TTC549 (cell line): ENCODE measurements around the gene UMODL1.

ENCODE experiments used
- FAIRE-seq: peaks from 2 replicates; lab custom pipeline; 2012; peaks lifted over from hg19 to GRCh38; lab: Jason Lieb, UNC

Gene UMODL1

DNA sequence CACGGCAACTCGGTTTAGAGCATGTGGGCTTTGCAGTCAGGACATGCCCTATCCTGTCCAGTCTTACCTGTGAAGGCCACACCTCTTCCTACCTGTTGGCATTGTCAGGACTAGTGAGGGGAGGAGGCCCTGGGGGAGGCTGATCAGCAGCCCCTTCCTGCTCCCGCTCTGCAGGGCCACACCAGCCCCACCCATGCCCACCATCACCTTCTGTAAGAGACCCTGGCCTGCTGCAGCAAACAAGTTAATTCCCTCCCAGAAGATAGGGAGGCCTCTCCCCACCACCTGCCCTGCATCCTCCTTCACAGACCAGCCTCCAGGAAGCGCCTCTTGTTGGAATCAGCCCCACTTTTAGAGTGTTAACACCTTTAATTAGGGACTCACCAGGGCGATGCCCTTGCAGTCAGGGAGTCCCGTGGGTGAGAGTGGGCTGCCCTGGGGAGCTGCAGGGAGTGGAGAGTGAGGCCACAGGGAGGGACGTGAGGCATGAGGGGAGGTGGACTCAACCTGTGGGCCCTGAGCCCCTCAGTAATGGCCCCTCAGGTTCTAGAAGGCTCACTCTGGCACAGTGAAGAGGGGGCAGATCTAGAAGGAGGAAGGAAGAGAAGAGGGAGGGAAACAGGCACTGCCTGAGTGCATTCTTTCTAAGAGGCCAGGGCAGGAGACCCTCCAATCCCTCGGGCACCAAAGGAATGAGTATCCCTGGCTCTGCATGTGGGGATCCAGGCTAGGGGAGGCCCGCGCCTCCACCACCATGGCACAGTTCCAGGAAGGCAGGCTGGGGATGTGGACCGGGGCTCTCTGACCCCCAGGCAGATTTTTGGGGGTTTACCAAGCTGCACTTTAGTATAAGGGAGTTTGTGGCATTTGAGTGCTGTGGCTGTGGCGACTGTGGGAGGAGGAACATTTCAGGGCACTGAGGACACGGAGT lies 8.2 kb downstream of the UMODL1 start:
- no peak for FAIRE-seq

DNA sequence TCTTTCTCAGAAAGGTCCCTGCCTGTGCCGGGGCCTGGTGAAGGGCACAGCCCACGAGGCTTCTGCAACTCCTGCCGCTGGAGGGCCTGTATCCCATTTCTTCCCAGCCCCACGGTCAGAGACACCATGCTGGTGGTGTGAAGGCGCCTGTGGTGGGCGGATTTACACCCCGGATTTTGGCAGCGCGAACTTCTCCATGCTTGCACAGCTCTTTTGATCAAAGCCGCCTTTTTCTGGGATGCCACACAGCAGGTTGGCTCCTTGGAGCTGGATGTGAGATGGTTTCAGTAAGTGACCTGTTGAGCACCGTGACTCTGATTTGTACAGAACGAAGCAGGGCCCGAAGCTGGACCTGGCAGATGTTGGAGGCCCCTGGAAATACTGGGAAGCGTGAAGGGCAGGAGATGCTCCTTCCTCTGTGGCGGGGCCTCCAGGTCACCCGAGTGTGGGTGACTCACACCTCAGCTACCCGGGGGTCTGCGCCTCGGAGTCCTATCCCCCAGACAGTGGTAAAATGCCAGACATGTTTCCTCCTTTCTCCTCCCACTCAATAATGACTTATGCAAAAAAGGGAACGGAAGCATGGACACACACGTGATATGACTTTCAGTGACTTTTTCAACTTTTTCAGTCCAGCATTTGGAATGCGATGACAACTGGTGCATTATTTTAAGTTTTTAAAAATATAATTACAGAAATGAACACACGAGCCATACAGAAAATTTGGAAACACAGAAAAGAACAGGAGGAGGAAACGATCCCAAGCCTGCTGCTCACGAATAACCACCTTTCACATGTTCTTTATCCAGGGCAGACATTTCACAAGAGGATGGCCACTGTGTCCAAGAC lies 9.0 kb downstream of the UMODL1 start:
- FAIRE-seq: no peak

DNA sequence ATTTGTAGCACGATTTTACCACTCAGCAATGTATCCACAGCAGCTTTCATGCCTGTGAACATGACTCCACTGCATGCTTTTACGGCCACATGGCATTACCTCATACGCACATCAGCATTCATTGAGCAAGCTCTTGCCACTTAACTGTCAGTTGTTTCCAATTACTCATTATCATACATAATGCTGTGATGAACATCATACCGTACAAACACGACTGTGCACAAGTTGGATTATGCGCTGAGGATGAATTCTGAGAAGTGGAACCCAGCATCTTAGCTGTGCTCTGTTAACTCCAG lies 9.6 kb downstream of the UMODL1 start:
- FAIRE-seq: no peak

DNA sequence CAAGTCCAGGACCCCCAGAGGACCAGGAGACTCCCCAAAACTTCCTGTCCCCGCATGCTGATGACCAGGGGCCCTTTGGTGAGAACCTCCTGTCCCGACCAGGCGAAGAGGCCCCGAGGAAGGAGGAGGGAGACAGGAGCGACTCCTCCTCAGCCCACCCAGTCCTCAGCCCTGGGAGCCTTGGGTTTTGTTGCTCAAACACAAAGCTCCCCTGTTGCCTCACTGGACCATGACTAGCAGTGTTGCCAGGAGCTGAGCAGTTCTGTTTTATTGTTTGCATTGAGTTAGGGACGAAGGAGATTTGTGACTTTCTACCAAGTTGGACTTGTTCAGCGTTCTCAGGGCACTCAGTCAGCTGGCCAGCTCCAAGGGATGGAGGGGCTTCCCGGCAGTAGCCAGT lies 10.0 kb downstream of the UMODL1 start:
- no peak for FAIRE-seq

DNA sequence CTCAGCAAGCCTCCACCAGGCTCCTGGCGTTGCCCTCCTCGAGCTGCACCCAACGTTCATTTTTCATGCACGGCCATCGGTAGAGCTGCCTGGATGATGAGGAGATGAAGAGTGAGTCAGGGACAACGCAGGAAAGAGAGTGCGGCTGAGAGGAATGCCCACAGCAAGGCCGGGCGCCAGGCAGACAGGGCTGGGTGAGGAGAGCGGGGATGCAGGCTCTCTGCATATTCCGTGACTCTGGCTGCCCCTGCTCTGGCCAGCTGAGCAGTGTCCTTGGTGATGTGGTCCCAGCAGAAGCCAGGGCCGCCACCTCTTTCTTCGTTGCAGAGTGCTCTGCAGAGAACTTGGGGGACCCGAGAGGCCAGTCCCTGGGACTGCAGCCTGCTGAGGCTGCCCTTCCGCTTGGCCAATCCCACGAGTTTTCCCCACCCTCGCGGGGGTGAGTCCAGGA lies 10.8 kb downstream of the UMODL1 start:
- FAIRE-seq: no peak

DNA sequence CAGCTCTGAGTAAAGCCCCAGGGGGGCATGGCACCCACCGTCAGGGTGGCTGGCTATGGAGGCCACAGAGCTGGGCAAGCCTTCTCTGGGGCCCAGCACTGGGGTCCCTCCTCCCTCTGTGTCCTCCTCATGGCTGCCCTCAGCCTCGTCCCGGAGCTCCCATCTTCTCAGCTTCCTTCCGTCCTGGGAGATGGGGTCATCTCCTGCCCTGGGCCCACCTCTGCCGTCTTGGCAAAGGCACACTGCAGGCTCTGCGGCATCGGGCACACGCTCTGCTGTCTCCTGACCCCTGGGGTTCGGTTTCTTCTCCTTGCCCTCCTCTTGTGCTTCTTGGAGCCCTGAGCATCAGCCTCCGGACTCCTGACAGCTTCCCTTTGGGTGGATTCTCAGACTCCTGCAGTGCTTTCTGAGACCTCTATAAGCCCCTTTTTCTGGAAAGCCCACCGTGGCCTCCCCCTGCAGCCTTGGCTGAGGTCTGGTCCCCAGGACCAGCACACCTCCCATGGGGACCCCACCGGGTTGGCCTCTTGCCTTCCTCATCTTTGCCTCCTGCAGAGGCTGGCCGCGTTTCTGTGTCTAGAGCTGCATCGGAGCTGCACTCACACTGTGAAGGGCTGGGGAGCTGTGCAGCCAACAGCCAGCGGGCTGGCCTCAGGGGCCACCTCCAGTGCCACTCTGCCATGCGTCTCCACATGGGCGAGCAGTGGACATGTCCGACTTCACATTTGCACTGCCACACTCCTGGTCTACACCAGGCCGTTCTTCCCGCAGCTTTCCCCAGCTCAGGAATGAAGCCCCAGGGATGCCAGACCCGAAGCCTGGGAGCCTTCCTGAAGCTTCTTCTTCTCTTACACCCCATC lies 11.6 kb downstream of the UMODL1 start:
- FAIRE-seq: no peak

DNA sequence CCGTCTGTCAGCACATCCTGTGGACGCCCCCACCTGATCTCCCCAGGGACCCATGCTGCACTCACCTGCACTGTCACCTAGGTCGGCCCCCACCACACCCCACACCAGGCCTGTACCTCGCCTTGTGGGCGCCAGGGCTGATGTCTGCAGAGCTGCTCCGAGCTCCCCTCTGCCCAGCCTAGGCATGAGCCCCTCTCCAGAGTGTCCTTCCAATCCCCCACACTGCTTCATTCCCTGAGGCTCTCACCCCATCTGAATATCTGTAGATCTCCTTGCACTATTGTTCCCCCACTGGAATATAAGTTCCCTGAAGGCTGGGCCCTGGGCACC lies 12.2 kb downstream of the UMODL1 start:
- FAIRE-seq: no peak

DNA sequence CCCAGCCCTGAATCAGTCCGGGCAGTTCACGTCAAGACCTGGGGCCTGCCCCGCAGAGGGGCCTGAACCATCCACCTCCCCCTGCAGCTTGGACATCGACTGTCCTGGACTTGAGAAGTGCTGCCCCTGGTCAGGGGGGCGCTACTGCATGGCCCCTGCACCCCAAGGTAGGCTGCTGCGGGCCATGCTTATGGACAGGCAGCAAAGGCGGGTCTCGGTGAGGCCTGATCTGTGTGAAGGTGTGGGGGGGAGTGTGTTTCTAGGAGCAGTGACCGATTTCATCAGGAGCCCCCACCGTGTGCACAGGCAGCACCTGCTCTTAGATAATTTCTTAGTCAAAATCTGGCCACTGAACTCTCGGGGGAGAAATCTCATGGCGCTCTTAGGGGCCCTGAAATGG lies 13.0 kb downstream of the UMODL1 start:
- FAIRE-seq: no peak

DNA sequence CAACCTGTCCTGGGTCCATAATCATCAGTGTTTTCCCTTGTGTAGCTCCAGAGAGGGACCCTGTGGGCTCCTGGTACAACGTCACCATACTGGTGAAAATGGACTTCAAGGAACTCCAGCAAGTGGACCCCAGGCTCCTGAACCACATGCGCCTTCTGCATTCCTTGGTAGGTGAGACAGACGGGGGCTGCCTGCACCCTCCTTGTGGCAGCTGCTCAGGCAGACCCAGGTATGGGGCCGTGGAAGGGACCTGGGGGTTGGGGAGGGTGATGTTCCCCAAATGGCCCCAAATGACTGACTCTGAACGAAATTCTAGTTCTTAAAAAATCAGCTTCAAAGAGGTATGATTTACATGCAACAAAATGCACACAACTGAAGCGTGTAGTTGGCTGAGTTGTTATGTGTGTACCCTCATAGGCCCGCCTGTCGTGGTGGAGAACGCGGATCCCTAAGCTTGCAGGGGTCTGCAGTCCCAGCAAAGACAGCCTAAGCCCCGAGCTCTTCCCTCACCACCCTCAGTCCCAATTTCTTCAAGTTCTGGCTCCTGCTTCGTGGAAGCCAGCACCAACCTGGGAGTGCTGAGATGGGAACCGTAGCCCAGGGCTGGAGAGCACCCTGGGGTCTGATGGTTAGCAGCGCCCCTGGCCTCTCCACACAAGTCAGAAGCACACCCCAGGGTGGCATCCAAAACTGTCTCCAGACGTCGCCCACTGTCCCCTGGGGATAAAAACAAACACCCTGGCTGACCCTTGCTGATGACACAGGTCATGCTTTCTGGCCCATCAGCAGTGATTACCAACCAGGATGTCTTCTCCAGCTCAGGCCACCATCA lies 14.3 kb downstream of the UMODL1 start:
- FAIRE-seq: no peak

DNA sequence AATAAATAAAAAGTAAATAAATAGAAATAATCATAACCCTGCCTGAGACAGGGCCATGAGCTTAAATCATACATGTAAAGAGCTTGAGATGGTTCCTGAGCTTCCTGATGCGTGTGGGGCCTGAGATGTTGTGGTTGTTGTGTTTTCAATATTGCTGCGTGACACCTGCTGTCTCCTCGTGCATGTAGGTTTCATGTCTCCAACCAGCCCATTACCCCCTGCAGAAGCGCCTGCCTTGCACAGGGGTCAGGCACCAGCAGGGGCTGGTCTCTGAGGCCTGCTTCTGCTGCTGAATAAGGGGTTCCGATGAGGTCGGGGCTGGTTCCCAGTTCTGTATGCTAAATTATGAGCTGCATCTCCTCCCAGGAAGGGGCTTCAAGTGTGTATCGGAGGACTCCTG lies 15.9 kb downstream of the UMODL1 start:
- no peak for FAIRE-seq

DNA sequence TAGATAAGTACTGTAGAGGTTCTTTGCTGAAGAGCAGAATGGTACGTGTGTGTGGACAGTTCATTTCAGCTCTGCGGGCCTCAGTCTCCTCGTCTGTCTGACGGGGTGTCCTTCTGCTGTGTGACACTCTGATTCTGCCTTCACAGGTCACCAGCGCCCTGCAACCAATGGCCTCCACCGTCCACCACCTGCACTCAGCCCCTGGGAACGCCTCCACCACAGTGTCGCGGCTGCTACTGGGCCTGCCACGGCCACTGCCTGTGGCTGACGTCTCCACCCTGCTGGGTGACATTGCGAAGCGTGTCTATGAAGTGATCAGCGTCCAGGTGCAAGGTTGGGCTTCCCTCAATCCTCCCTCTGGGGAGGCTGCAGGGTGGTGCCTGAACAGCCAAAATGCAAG lies 17.0 kb downstream of the UMODL1 start:
- FAIRE-seq: no peak

DNA sequence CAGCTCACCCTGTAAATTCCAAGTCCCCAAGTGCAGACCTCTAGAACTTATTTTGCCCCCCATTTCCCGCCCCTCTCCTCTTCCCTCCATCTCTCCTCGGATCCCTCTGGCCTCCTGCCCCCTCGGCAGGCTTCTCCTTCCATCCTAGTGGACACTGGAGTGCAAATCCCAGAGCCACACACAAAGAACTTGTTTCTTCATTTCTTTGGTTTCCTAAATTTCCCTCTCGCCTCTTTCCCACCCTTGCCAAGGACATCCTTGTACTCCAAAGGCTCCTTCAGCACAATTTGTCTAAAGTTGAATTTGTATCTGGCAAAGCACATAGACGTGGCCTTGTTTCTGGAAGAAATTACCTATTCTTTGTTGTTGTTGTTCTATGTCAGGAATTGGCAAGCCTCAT lies 17.5 kb downstream of the UMODL1 start:
- no peak for FAIRE-seq

DNA sequence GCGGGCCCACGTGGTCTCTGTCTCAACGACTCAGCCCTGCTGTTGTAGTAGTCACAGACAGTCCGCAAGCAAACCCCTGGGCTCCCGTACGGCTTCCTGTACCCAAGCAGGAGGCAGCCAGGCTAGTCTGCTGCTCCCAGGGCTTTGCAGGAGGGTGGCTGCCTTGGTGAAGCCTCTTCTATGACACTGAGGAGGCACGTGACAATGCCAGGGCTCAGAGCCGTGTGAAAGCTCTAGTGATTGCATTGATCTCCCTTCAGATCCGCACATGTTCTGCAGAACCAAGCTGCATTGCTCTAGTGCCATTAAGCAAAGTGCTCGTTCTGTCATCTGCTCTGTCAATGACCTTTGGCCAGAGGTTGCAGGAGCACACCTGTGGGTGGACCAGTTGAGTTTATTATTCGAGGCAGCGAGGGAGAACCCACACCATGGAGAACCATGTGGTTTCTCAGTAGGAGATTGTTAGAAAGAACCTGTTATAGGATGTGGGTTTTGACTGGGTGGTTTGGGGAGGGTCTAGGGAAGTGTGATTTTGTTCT lies 18.0 kb downstream of the UMODL1 start:
- FAIRE-seq: no peak

DNA sequence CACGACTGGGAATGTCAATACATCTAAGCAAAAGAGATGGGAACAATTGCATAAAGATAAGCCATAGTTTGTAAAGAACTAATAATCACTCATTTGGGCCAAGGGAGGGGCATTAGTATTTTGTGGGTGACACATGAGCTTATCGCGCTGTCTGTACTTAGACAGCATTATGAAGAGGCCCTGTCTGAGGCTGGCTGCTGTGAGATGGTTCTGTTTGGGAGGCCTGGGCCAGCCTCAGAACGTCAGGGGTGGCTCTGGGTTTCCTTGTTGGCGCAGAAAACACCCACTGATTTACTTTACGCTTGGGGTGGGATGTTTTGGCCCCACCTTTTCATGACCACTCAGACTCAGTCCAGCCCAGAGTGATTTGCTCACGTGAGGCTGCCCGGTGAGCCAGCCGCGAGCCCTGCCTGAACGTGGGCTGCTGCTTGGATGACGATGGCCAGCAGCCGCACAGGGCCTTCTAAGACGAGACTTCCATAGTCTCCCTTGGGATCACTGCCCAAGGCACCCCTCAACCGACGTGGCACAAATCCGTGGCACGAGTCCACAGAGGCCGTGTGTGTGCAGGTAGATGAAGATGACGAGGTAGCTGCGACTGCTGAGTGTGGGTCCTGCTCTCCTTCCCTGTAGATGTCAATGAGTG lies 18.7 kb downstream of the UMODL1 start:
- no peak for FAIRE-seq

DNA sequence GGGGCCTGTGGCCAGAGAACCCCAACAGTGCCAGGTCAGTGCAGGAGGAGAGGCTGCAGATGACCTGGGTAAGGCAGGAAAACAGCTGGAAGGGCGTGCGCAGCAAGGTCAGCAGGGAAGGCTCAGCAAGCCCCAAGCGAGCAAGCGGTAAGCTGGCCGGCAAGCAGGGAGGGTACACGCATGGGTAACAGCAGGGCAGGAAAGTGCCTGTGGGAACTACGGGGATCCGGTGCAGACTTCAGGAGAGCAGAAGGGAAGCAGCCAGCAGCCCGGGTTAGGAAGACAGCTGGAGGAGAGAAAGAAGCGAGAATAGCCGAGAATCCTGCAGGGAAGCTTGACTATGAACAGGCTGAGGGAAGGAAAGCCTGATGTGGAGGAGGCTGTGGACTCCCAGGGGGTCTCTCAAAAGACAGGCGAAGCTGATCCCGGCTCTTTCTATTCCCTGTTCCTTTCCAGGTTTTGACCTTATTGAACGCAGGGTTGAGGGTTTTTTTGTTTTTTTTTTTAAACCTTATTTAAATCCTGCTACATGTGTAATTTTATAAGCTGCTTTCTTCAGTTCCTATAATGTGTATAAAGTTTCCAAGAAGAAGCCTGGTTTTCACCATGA lies 20.9 kb downstream of the UMODL1 start:
- no peak for FAIRE-seq

DNA sequence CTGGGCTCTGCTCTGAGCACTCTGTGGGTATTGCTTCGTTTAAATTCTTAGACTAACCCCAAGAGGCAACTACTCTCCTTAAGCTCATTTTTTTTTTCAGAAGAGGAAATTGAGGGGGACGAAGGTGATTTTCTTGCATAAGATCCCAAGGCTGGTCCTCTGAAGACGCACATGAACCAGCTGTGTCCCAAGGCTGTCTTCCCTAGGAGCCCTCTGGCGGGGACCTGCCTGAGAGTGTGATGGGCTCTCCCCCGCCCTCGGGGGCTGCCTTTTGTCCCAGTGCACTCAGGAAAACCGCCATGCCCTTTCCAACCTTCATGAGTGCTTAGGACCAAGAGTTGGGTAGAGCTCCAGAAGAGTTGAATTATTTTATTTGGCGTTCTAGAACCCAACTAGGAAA lies 21.7 kb downstream of the UMODL1 start:
- FAIRE-seq: no peak

DNA sequence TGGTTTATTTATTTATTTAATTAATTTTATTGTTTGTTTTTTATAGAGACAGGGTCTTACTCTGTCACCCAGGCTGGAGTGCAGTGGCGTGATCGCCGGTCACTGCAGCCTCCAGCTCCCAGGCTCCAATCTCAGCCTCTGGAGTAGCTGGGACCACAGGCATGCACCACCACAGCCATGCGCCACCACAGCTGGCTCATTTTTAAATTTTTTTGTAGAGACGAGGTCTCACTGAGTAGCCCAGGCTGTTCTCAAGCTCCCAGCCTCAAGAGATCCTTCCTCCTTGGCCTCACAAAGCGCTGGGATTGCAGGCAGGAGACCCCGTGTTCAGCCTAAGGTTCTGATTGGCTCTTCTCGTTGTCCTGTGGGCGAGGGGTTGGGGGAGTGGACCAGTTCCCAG lies 22.1 kb downstream of the UMODL1 start:
- no peak for FAIRE-seq

DNA sequence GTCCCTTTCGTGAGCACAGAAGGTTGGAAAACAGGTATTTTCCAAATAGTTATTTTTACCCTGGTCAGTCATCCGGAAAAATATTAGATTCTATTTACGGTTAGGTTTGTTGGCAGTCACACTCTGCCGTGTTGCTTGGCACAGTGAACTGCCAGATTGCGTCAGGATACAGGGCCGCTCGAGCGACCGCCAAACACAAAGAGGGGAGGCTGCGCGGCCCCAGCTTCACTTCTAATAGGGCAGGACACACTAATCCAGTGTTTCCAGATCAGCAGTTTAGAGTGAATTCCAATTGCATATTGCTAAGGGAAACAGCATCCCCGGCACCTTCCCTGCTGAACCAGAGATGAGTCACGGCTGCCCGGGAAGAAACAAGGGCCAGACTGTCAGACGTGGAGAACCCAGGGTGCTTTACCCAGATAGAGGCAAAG lies 22.9 kb downstream of the UMODL1 start:
- no peak for FAIRE-seq

DNA sequence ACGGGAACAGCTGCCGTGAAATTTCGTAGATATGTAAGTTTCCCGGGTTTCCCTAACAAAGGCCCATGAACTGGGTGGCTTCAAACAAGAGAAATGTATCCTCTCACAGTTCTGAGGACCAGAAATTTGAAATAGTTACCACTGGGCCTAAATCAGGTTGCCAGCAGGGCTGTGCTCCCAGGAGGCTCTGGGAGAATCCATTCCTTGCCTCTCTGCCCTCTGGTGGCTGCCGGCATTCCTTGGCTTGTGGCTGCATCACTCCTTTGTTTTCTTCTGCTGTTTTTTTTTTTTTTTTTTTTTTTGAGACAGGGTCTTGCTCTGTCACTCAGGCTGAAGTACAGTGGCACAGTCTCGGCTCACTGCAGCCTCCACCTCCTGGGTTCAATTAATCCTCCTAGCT lies 23.7 kb downstream of the UMODL1 start:
- FAIRE-seq: no peak

DNA sequence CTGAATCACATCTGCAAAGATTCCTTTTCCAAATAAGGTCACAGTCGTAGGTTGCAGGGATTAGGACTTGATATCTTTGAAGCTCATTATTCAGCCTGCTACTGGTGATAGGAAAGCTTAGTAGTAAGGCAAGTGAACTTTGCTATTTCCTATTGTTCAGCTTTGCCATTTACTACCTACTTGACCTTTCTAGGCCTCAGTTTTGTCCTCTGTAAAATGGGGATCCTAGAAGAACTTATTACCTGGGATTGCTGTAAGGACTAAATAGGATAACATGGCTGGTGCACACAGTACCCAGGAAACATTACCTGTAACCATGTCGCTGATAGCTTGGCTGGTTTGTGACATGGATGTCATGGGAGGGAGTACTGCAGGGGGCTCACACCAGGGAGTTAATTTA lies 24.5 kb downstream of the UMODL1 start:
- no peak for FAIRE-seq

DNA sequence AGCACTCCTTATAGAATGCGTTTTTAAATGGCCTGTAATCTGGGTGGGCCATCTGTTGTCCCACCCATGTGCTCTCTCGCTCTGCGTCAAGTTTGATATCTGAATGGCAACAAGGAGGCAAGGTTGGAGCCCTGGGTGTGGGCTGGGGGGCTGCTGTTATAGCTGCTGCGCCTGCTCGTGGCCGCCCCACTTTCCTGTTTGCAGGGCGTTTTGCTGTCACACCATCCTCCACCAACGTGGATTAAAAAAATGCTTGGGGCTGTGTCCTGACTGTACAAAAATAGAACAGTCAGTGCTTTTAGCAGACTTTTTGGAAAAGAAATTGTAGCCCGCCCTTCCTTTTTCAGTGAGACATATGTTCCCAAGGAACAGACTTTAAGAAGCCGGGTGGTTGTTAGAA lies 25.4 kb downstream of the UMODL1 start:
- no peak for FAIRE-seq
